K562 (cell line): ENCODE results near the gene KDM2B. TPM values are rescaled to one million over a fixed set of nuclear protein-coding genes. Genes with fewer than 3 reads are reported as not detected.
"Not testable (repeated sequence)": the region's sequence is repeated elsewhere in the genome, so short reads cannot be mapped to it uniquely, and the experiment has no call there.

Experiments used
- ATAC-seq: fragments of 200-7000 bp; cut with Tn5 transposase; 3 replicates; pipeline ENCODE4 v1.9.1; 2020; ENCODE audit warnings: moderate library complexity
- BruUV-seq: library from RNA; stranded (reverse); fragments of 400-500 nt; replicated peaks from 2 replicates; lab custom pipeline; 2021; lab: Mats Ljungman, UMichigan
- CTCF ChIA-PET: fragments of 300-600 bp; formaldehyde crosslinking; extraction: SDS; loops from one replicate; lab custom pipeline; 2021; ENCODE audit warnings: low intra/inter-chr PET ratio; lab: Yijun Ruan, JAX
- POLR2A ChIA-PET: fragments of 300-600, 350-650 bp; sonication (Branson Sonifier 250); formaldehyde crosslinking; extraction: SDS; loops from one replicate; lab custom pipeline; 2021; ENCODE audit warnings: antibody characterized with exemption, inconsistent platforms; lab: Yijun Ruan, JAX
- DNase-seq, 4 experiments: peaks; one replicate each; pipeline versions ENCODE4 v3.0.0 to v3.0.0-alpha.2; 2011 to 2018; ENCODE audit warnings: low spot score in 3 of 4, mixed read lengths in 3 of 4; ENCODE audit errors: extremely low read depth in 1 of 4
- FAIRE-seq: peaks from 2 replicates; lab custom pipeline; 2011; peaks lifted over from hg19 to GRCh38; lab: Jason Lieb, UNC
- H2AFZ ChIP-seq: 2 replicates; pipeline ENCODE4 v1.6.0; 2011; ENCODE audit warnings: low read depth, low read length, control low read depth, inconsistent platforms
- H3K27ac ChIP-seq: fragments of 200-600 bp; 3 replicates; pipeline ENCODE4 v1.8.0; 2011; ENCODE audit warnings: low read depth, mild to moderate bottlenecking, control low read depth, inconsistent platforms, low read length, moderate library complexity, mixed read lengths; ENCODE audit errors: extremely low read depth
- H3K27me3 ChIP-seq, 2 experiments: fragments of 300-600 bp in 1 of 2; 2 replicates in 1 of 2; 3 replicates in 1 of 2; pipeline versions ENCODE4 v1.6.0 to v1.8.0; 2011; ENCODE audit warnings: inconsistent platforms in 2 of 2, low read length in 2 of 2, mild to moderate bottlenecking in 1 of 2, mixed read lengths in 1 of 2, moderate library complexity in 1 of 2; ENCODE audit not compliant: control insufficient read depth in 2 of 2, insufficient read depth in 2 of 2
- H3K36me3 ChIP-seq: fragments of 300-600 bp; 3 replicates; pipeline ENCODE4 v1.8.0; 2011; ENCODE audit warnings: mild to moderate bottlenecking, low read length, inconsistent platforms; ENCODE audit not compliant: control insufficient read depth, insufficient read depth
- H3K4me1 ChIP-seq, 2 experiments: fragments of 200-600 bp in 1 of 2; replicated peaks in 1 of 2; 2 replicates in 1 of 2; 3 replicates in 1 of 2; pipeline versions ENCODE4 v1.5.1 to v1.8.0; 2011; ENCODE audit warnings: inconsistent platforms in 2 of 2, low read length in 2 of 2, mild to moderate bottlenecking in 1 of 2, mixed read lengths in 1 of 2, moderate library complexity in 1 of 2; ENCODE audit not compliant: control insufficient read depth in 2 of 2, insufficient read depth in 2 of 2
- H3K4me2 ChIP-seq: 2 replicates; pipeline ENCODE4 v1.6.1; 2011; ENCODE audit warnings: low read length, control low read depth, inconsistent platforms, mixed read lengths; ENCODE audit not compliant: insufficient read depth
- H3K4me3 ChIP-seq: fragments of 200-600 bp; sonication (generic), shearing (Covaris generic); 2 replicates; pipeline ENCODE4 v1.5.1; 2016; ENCODE audit warnings: control low read depth, inconsistent platforms
- H3K79me2 ChIP-seq: fragments of 200-600 bp; 3 replicates; pipeline ENCODE4 v1.8.0; 2011; ENCODE audit warnings: low read length, inconsistent platforms; ENCODE audit not compliant: control insufficient read depth, insufficient read depth
- H3K9ac ChIP-seq, 2 experiments: 2 replicates each; pipeline versions ENCODE4 v1.6.0 to v1.6.1; 2011; ENCODE audit warnings: low read depth in 2 of 2, low read length in 2 of 2, control low read depth in 1 of 2, inconsistent platforms in 1 of 2, mild to moderate bottlenecking in 1 of 2, mixed read lengths in 1 of 2; ENCODE audit not compliant: insufficient read depth in 1 of 2
- H3K9me1 ChIP-seq: one replicate; pipeline ENCODE4 v1.6.0; 2011; ENCODE audit warnings: inconsistent platforms, mild to moderate bottlenecking, low read length, moderate library complexity; ENCODE audit not compliant: control insufficient read depth, insufficient read depth
- H3K9me3 ChIP-seq: replicated peaks from 2 replicates; pipeline ENCODE4 v1.5.1; 2011; ENCODE audit warnings: low read depth, low read length, inconsistent platforms; ENCODE audit not compliant: control insufficient read depth, insufficient read depth
- H4K20me1 ChIP-seq: replicated peaks from 2 replicates; pipeline ENCODE4 v1.6.1; 2011; ENCODE audit warnings: low read length, inconsistent platforms, mixed read lengths; ENCODE audit not compliant: control insufficient read depth, insufficient read depth
- CEBPB ChIP-seq: fragments of 450-650 bp; IDR thresholded peaks from 2 replicates; pipeline ENCODE4 v1.6.1; 2016; ENCODE audit warnings: missing genetic modification characterization, missing compliant biosample characterization
- CEBPG ChIP-seq, 3 experiments: fragments of 200-800 bp in 1 of 3; sonication (Bioruptor generic) in 1 of 3; sonication (generic) in 1 of 3; formaldehyde crosslinking in 1 of 3; IDR thresholded peaks in 2 of 3; conservative IDR thresholded peaks in 1 of 3; 2 replicates each; pipeline versions ENCODE4 v1.6.1 to v1.8.0; 2016 to 2022; ENCODE audit warnings: missing compliant biosample characterization in 2 of 3, missing genetic modification characterization in 2 of 3, mild to moderate bottlenecking in 1 of 3, missing genetic modification reagents in 1 of 3
- GATAD2A ChIP-seq: fragments of 450-650 bp; IDR thresholded peaks from 2 replicates; pipeline ENCODE4 v1.6.1; 2017
- MTA2 ChIP-seq: fragments of 450-650 bp; IDR thresholded peaks from 2 replicates; pipeline ENCODE4 v1.6.1; 2016; ENCODE audit warnings: low read depth
- USF1 ChIP-seq: sonication (generic); formaldehyde crosslinking; IDR thresholded peaks from 2 replicates; pipeline ENCODE4 v1.9.0; 2022; ENCODE audit warnings: mild to moderate bottlenecking, missing genetic modification reagents
- ZNF121 ChIP-seq: sonication (generic); formaldehyde crosslinking; conservative IDR thresholded peaks from 2 replicates; pipeline ENCODE4 v1.8.0; 2022; ENCODE audit warnings: missing genetic modification reagents
- WGBS: fragments of 100-300 bp; shearing (Covaris generic); methylation state at CpG from one replicate; pipeline ENCODE4 v1.1.6; 2016; ENCODE audit warnings: low coverage, mixed read lengths; ENCODE audit not compliant: insufficient coverage; ENCODE audit errors: missing lambda C conversion rate; 5-methylcytosine and 5-hydroxymethylcytosine counted together
- in situ Hi-C: fragments of 300-500 bp; cut with MboI; formaldehyde crosslinking; loops from 4 replicates; pipeline ENCODE4 v1.15.0; 2018; ENCODE audit warnings: inconsistent platforms, mixed read lengths
- intact Hi-C: fragments of 100-400 bp; cut with micrococcal nuclease; formaldehyde crosslinking; loops from 2 replicates; pipeline ENCODE4 v1.14.2; 2022
- polyA plus RNA-seq, 8 experiments: library from polyadenylated mRNA; depleted of rRNA in 4 of 8; stranded (reverse) in 5 of 8; unstranded in 3 of 8; fragments of >200 nt; fragmentation: Nextera tagmentation in 2 of 8; fragmentation: Illumina TruSeq in 1 of 8; extraction: Ambion mirVana in 2 of 8; extraction: Trizol in 1 of 8; gene quantifications; 2 replicates each; pipeline versions ENCODE4 v1.2.1 to v1.2.3, GENCODE V29; 2011 to 2014; ENCODE audit warnings: inconsistent platforms in 1 of 8, missing spikeins in 1 of 8
- total RNA-seq, 7 experiments: library from RNA; depleted of rRNA in 6 of 7; stranded (reverse); fragments of >200 nt in 6 of 7; fragmentation: Illumina TruSeq in 2 of 7; extraction: Trizol in 2 of 7; gene quantifications; 2 replicates each; pipeline versions ENCODE4 v1.2.1 to v1.2.3, GENCODE V29; 2011 to 2021; ENCODE audit warnings: low replicate concordance in 1 of 7

The KDM2B gene
- total and polyA plus RNA-seq, 9 of the 15 experiments (the other 6 are each of a cell fraction or from before 2014, with no cell fraction given), result 7.4 to 50.5 (median 22.5) TPM

GRCh38 chr12:121484564-121484963 is 96.3 kb downstream of the KDM2B start:
- H3K9me3 ChIP-seq; ATAC-seq; FAIRE-seq; H3K27ac ChIP-seq; intact Hi-C loops; H3K27me3 ChIP-seq; H3K79me2 ChIP-seq; CTCF ChIA-PET; H3K4me2 ChIP-seq; in situ Hi-C loops; H3K9ac ChIP-seq; H4K20me1 ChIP-seq; H3K36me3 ChIP-seq; H3K4me1 ChIP-seq; H3K9me1 ChIP-seq; BruUV-seq; H3K4me3 ChIP-seq; H2AFZ ChIP-seq; DNase-seq; TF ChIP-seq CEBPG (CRISPR knock-in tag; IDR thresholded peaks at IDR 0.05): not testable (repeated sequence)
- POLR2A ChIA-PET, result interaction anchor here (0.7 kb wide), 1 partner anchor 9 kb away, joined by 3 read pairs; no protein-coding TSS in a partner anchor
- TF ChIP-seq CEBPG (tag; conservative IDR thresholded peaks at IDR 0.05 in 1 of 2, IDR thresholded peaks at IDR 0.05 in 1 of 2) (0 out of 4 replicates have a peak, but pooled peaks of 1 of the 2 experiments have one; percentile 11), ZNF121 (peak; percentile 46; the same call in 1 of the 2 replicates), CEBPB (tag) (peak; percentile 73)
- 45% methylated on average over 5 of the region's 5 CpGs for WGBS

GRCh38 chr12:121483949-121484348 is 96.9 kb downstream of the KDM2B start:
- H3K4me3 ChIP-seq, result no peak overlapping the region
- no peaks in the 10 kb centered on the region for H3K36me3 ChIP-seq
- in situ Hi-C loops (no loop called here), intact Hi-C loops (no loop called here)
- ATAC-seq (no peak), FAIRE-seq (no peak), DNase-seq (peak in 1 of 4 experiments; percentile 3)
- H3K9me3 ChIP-seq, result no peaks in the 10 kb centered on the region
- no peaks in the 10 kb centered on the region for H3K27me3 ChIP-seq
- no peak overlapping the region for H3K9ac ChIP-seq
- no peaks in the 10 kb centered on the region for H4K20me1 ChIP-seq
- CTCF ChIA-PET, result no interaction called here
- H3K9me1 ChIP-seq, result no peaks in the 10 kb centered on the region
- no peak overlapping the region for H3K4me2 ChIP-seq
- H3K4me1 ChIP-seq, result peaks cover 3 to 11% of the 10 kb centered on the region in 2 experiments; a peak in 4 of 5 replicates
- H2AFZ ChIP-seq, result no peak overlapping the region
- 56% methylated on average over 4 of the region's 4 CpGs for WGBS
- POLR2A ChIA-PET, result interaction anchor here (0.7 kb wide), 1 partner anchor 10 kb away, joined by 3 read pairs; no protein-coding TSS in a partner anchor
- no peak overlapping the region for H3K27ac ChIP-seq
- TF ChIP-seq USF1 (CRISPR knock-in tag) (no peak), MTA2 (no peak), GATAD2A (no peak)
- H3K79me2 ChIP-seq, result no peaks in the 10 kb centered on the region
- no TSS peak for BruUV-seq
